22Rv1 (cell line): Measurements from ENCODE around the gene PACRG.

ENCODE experiments used
- ZFX ChIP-seq: fragments of 450-650 bp; IDR thresholded peaks from 2 replicates; pipeline ENCODE4 v1.6.1; 2017; ENCODE audit warnings: antibody characterized with exemption, borderline replicate concordance
- TF ChIP-seq, protein P1 (sequence below): fragments of 450-650 bp; IDR thresholded peaks from 2 replicates; pipeline ENCODE4 v1.5.1; 2017; ENCODE audit warnings: mild to moderate bottlenecking

DNA sequence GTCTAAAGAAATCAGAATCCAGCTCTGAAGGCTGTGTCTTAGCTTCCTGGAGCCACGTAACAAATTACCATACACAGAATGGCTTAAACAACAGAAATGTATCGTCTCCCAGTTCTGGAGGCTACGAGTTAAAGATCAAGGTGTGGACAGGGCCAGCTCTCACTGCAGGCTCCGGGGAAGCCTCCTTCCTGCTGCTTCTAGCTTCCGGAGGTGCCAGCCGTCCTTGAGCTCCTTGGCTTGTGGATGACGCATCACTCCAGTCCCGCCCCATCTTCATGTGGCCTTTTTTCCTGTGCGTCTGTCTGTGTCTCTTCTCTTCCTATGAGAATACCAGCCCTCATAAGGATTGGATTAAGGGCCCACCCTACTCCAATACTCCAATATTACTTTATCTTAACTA, 367.6 kb downstream of the PACRG start:
- TF ChIP-seq, protein P1, sequence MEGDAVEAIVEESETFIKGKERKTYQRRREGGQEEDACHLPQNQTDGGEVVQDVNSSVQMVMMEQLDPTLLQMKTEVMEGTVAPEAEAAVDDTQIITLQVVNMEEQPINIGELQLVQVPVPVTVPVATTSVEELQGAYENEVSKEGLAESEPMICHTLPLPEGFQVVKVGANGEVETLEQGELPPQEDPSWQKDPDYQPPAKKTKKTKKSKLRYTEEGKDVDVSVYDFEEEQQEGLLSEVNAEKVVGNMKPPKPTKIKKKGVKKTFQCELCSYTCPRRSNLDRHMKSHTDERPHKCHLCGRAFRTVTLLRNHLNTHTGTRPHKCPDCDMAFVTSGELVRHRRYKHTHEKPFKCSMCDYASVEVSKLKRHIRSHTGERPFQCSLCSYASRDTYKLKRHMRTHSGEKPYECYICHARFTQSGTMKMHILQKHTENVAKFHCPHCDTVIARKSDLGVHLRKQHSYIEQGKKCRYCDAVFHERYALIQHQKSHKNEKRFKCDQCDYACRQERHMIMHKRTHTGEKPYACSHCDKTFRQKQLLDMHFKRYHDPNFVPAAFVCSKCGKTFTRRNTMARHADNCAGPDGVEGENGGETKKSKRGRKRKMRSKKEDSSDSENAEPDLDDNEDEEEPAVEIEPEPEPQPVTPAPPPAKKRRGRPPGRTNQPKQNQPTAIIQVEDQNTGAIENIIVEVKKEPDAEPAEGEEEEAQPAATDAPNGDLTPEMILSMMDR, result no peak
- no peak for TF ChIP-seq ZFX
